HG02981 (cell line): Measurements from ENCODE around the gene GPR3.
"Not testable (repeated sequence)": the region's sequence is repeated elsewhere in the genome, so short reads cannot be mapped to it uniquely, and the experiment has no call there.

ENCODE experiments used
- ATAC-seq: cut with Tn5 transposase; IDR thresholded peaks from one replicate; pipeline ENCODE4 v1.9.1; 2021; ENCODE audit warnings: mild to moderate bottlenecking, moderate library complexity; ENCODE audit not compliant: unreplicated experiment

The GPR3 gene

DNA sequence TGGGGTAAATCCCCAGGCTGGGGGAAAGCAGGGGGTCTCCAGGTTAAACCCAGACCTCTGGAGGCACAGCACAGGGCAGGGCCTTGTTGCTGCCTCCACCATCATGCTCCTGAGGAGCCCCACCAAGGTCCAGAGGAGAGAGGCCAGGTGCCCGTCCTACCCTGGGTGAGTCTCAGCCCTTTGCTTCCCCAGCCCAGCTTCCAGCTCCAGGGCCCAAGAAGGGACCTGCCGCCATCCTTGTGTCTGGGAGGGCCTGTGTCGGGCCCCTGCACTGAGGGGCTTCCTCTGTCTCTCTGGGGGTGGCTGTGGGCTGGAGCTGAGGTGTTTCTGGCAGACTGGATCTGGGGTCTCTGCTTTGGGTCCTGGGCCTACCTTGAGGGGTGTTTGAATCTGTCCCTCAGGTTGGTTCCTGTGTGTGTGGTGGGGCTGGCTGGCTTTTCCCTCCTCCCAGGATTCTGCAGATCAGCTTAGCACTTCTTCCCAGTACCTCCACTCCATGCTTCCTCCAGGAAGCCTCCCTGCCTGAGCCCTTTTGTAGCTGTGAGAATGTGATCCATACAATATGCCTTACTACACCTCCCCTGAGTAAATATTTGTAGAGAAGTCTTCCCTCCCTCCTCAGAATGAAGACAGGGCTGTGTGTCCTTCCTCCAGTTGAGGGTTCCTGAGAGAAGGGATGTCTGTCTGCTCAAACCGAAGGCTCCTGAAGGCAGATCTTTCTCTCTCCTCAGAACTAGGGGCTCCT lies 6.2 kb downstream of the GPR3 start:
- ATAC-seq: no peak

DNA sequence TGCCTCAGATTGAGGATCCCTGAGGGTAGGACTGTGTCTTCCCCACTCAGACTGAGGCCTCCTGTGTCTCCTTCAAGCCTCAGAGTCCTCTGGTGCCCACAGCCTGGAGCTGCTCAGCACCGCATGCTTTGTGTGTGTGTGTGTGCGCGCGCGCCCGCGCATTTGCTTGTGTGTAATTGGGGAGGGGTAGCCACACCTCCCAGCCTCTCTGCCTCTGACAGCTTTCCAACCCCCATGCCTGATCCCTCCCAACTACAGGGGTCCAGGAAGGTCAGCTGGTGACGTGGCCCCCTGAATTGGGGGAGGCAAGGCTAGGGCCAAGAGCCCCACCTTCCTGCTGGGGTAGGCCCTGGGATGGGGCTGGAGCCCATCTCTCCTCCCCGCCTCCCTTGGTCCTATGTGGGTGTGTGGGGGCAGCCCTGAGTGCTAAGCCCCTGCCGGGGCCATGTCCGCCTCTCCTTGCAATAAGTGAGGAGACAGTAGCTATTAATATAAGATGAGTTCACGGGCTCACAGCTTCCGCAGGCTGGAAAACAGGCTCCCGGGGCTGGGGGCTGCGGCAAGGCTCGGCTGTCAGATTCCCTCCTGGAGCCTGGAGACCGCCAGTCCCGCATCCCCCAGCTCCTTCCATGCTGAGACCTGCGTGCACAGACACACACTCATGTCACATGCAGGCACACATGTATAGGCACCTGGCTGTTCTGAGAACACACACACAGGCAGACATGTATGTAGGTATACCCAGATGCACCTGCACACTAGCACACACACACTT lies 7.0 kb downstream of the GPR3 start:
- ATAC-seq: no peak

GRCh38 chr1:27400082-27400962 lies 7.9 kb downstream of the GPR3 start:
- ATAC-seq: no peak

- ATAC-seq: no peak
Observed at GRCh38 chr1:27400963-27401341, 8.5 kb downstream of the GPR3 start.

- ATAC-seq: no peak
Observed at GRCh38 chr1:27402349-27402754, 9.9 kb downstream of the GPR3 start.

DNA sequence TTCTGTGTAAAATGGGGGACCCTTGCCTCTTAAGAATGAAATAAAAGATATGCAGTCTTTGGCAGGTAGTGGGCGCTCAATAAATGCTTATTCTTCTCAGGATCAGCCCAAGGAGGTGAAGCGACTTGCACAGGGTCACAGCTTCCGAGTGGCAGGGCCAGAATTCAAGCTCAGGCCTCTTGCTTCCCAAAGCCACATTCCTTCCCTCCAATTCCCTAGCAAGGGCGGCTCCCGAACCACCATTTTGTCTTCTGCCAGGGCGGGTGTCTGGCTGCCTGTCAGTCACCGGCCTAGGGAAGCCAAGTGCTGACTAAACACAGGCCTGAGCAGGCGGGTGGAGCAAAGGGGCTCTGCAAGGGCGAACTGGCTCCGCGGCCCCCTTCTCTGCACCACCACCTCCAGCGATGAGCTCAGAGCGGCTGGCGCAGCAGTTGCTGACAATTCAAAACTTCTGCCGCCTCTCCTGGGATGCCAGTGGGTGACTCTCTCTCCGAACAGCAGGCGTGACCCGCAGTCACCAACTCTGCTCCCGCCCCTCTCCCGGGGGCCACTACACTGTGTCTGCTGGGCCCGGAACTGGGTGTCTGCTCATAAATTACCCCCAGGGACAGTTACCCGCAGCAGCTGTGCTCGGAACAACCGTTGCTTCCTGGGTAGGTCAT lies 10.8 kb downstream of the GPR3 start:
- ATAC-seq: no peak

DNA sequence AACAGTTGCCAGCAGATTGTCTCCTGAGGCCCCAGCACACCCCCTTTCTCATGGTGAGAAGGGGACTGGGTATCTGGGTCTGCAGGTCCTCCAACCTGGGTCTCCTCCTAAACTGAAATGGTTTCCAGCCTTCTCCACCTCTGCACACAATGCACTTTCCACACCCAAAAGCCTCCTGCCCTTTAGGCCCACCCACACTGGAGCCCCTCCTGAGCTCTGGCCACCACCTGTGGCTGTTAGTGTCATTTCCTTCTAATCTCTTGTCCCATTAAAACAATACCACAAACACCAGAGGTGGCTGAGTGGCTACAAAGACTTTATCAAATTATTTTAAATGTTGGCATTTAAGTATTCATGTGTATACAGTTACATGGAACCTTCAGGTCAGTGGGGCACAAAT lies 11.5 kb downstream of the GPR3 start:
- no peak for ATAC-seq

DNA sequence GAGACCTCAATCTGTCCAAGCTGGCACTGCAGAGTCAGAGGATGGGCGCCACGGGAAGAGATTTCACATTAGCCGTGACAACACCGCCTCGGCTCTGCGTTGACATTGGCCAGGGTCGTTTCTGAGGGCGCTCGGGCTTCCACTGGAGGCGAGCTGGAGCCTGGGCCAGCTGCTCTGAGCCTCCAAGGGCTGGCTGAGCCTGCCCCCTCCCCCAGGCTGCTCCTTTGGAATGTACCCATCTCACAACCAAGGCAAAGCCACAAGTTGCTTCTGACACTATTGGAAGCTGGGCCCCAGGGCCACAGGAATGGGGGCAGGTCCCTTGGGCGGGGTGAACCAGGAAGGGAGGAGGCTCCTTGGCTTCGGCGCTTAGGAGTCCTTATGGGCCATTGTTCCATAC lies 12.7 kb downstream of the GPR3 start:
- ATAC-seq: no peak

- ATAC-seq: not testable (repeated sequence)
Observed at GRCh38 chr1:27405598-27406361, 13.4 kb downstream of the GPR3 start.

DNA sequence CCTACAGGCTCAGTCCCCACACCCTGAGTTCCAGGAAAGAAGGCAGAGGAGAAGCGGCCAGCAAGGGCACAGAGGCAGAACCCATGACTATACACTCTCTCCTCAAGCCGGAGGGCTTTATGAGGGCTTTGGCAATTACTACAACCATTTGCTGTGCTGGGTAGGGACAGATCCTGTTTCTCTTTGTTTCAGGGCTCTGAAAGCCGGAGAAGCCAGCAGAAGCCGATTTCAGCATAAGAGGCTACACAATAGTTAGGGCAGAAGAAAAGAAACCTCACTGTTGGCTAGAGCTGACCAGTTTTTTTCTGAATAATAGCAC lies 13.9 kb downstream of the GPR3 start:
- ATAC-seq: no peak

GRCh38 chr1:27406791-27407190 lies 14.4 kb downstream of the GPR3 start:
- not testable (repeated sequence) for ATAC-seq

- ATAC-seq: no peak
Observed at GRCh38 chr1:27408151-27408550, 15.7 kb downstream of the GPR3 start.

GRCh38 chr1:27409669-27410068 lies 17.2 kb downstream of the GPR3 start:
- no peak for ATAC-seq

- ATAC-seq: no peak
Observed at GRCh38 chr1:27410709-27411108, 18.3 kb downstream of the GPR3 start.

DNA sequence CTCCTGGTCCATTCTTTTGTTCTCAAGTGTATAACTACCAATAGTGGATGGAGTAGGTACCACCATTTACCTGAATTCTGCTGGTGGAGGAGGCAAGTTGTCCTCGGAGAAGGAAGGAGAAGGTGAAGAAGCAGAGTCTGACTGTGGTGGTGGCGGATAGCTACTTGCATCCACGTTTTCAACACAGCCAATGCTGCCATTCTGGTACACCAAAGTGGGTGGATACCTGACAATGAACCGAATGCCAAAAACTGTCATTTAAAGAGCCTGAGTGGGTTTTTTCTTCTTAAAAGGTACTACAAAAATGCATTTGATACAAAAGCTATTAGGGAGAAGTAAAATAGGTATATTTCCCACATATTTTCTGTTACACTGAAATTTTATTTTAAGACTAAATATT lies 20.1 kb downstream of the GPR3 start:
- ATAC-seq: no peak

- ATAC-seq: no peak
Observed at GRCh38 chr1:27413004-27413403, 20.6 kb downstream of the GPR3 start.

- no peak for ATAC-seq
Observed at GRCh38 chr1:27414091-27414490, 21.7 kb downstream of the GPR3 start.

GRCh38 chr1:27416387-27417111 lies 24.1 kb downstream of the GPR3 start:
- ATAC-seq: no peak

GRCh38 chr1:27417713-27418112 lies 25.3 kb downstream of the GPR3 start:
- no peak for ATAC-seq
